ENCODE data around the gene TNIP3.

TNIP3 gene

DNA sequence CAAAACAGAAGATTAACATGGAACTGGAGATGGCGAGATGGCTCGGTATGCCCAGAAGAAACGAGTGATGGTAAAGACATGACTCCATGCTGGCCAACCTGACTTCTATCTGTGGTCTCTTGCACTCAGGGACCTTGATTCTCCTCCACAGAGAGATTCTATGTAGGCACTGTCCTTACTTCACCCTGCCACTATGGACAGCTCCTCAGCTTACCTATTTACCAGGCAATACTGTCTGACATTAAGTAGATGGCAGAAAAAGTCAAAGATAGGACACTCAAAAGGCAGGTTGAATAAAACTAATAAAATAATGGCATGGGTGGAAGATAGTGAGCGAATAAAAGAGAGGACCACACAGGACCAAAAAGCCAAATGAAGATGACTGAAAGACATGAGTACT is 56.6 kb downstream of the TNIP3 start:
- no peak overlapping the region for H3K9ac ChIP-seq (ENCODE audit: low read length)
- H3K27me3 ChIP-seq (ENCODE audit: control insufficient read depth, insufficient read depth, low read length) = no peaks in the 10 kb centered on the region
- no peaks in the 10 kb centered on the region for H3K36me3 ChIP-seq (ENCODE audit: control insufficient read depth, insufficient read depth, low read length)

DNA sequence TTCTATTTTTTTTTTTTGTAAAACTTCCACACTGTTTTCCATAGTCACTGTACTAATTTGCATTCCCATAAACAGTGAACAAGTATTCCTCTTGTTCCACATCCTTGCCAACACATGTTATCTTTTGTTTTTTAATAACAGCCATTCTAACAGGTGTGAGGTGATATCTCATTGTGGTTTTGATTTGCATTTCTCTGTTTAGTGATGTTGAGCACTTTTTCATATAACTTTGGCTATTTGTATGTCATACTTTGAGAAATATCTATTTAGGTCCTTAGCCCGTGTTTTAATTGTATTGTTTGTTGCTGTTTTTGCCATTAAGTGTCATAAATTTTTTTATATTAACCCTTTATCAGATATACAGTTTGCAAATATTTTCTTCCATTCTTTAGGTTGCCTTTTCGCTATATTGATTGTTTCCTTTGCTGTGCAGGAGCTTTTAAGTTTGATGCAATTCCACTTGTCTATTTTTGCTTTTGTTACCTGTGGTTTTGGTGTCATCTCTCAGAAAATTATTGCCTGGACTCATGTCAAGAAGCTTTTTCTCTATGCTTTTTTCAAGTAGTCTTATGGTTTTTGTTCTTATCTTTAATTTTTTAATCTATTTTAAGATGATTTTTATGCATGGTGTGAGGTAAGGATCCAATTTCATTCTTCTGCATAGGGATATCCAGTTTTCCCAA is 63.9 kb downstream of the TNIP3 start:
- H3K36me3 ChIP-seq (ENCODE audit: control insufficient read depth, insufficient read depth, low read length) = no peaks in the 10 kb centered on the region
- H3K27ac ChIP-seq (ENCODE audit: low read depth, low read length) = no peak overlapping the region
- H3K4me3 ChIP-seq (ENCODE audit: low read depth, low read length) = no peak overlapping the region
- no peaks in the 10 kb centered on the region for H3K4me1 ChIP-seq (ENCODE audit: control insufficient read depth, insufficient read depth, low read length)
- no peaks in the 10 kb centered on the region for H3K27me3 ChIP-seq (ENCODE audit: control insufficient read depth, insufficient read depth, low read length)
- no peak overlapping the region for H3K9ac ChIP-seq (ENCODE audit: low read length)
- H3K9me3 ChIP-seq (ENCODE audit: control insufficient read depth, insufficient read depth, low read depth, low read length) = no peaks in the 10 kb centered on the region

More for the DNA sequence above, 56.6 kb downstream of the TNIP3 start:
- H3K4me1 ChIP-seq (ENCODE audit: control insufficient read depth, insufficient read depth, low read length) = no peaks in the 10 kb centered on the region
- H3K27ac ChIP-seq (ENCODE audit: low read depth, low read length) = no peak overlapping the region
- no peaks in the 10 kb centered on the region for H3K9me3 ChIP-seq (ENCODE audit: control insufficient read depth, insufficient read depth, low read depth, low read length)
- H3K4me3 ChIP-seq (ENCODE audit: low read depth, low read length) = no peak overlapping the region

DNA sequence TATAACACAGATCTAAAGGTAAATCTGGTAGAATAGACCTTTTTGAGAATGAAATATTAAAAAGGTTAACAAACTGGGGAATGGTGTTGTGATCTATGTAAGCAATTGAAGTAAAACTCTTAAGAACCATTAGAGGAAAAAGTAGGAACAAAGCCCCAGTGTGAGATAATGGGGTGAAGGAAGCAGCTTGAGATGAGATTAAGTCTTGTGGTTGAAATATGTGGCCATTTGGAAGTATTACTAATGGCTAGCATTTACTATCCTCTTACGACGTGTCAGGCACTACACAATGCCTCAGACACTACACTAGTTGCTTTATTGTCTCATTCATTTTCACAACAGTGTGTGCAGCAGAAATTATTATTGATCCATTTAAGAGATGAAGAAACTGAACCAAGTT is 65.9 kb downstream of the TNIP3 start:
- H3K9me3 ChIP-seq (ENCODE audit: control insufficient read depth, insufficient read depth, low read depth, low read length) = no peaks in the 10 kb centered on the region
- H3K4me1 ChIP-seq (ENCODE audit: control insufficient read depth, insufficient read depth, low read length) = no peaks in the 10 kb centered on the region
- no peak overlapping the region for H3K27ac ChIP-seq (ENCODE audit: low read depth, low read length)
- H3K27me3 ChIP-seq (ENCODE audit: control insufficient read depth, insufficient read depth, low read length) = no peaks in the 10 kb centered on the region
- H3K36me3 ChIP-seq (ENCODE audit: control insufficient read depth, insufficient read depth, low read length) = no peaks in the 10 kb centered on the region
- H3K4me3 ChIP-seq (ENCODE audit: low read depth, low read length) = no peak overlapping the region
- no peak overlapping the region for H3K9ac ChIP-seq (ENCODE audit: low read length)

GRCh38 chr4:121096629-121097028 is 67.5 kb downstream of the TNIP3 start:
- Histone ChIP-seq H3K36me3 (ENCODE audit: control insufficient read depth, insufficient read depth, low read length) (no peaks in the 10 kb centered on the region), H3K4me1 (ENCODE audit: control insufficient read depth, insufficient read depth, low read length) (no peaks in the 10 kb centered on the region), H3K27me3 (ENCODE audit: control insufficient read depth, insufficient read depth, low read length) (no peaks in the 10 kb centered on the region), H3K9ac (ENCODE audit: low read length) (no peak overlapping the region), H3K4me3 (ENCODE audit: low read depth, low read length) (no peak overlapping the region), H3K27ac (ENCODE audit: low read depth, low read length) (no peak overlapping the region), H3K9me3 (ENCODE audit: control insufficient read depth, insufficient read depth, low read depth, low read length) (no peaks in the 10 kb centered on the region)

- H3K4me1 ChIP-seq (ENCODE audit: control insufficient read depth, insufficient read depth, low read length) = no peaks in the 10 kb centered on the region
- no peaks in the 10 kb centered on the region for H3K9me3 ChIP-seq (ENCODE audit: control insufficient read depth, insufficient read depth, low read depth, low read length)
- no peak overlapping the region for H3K27ac ChIP-seq (ENCODE audit: low read depth, low read length)
- H3K4me3 ChIP-seq (ENCODE audit: low read depth, low read length) = no peak overlapping the region
- H3K9ac ChIP-seq (ENCODE audit: low read length) = no peak overlapping the region
- no peaks in the 10 kb centered on the region for H3K27me3 ChIP-seq (ENCODE audit: control insufficient read depth, insufficient read depth, low read length)
- no peaks in the 10 kb centered on the region for H3K36me3 ChIP-seq (ENCODE audit: control insufficient read depth, insufficient read depth, low read length)
Observed at GRCh38 chr4:121096191-121096590, 67.9 kb downstream of the TNIP3 start.

DNA sequence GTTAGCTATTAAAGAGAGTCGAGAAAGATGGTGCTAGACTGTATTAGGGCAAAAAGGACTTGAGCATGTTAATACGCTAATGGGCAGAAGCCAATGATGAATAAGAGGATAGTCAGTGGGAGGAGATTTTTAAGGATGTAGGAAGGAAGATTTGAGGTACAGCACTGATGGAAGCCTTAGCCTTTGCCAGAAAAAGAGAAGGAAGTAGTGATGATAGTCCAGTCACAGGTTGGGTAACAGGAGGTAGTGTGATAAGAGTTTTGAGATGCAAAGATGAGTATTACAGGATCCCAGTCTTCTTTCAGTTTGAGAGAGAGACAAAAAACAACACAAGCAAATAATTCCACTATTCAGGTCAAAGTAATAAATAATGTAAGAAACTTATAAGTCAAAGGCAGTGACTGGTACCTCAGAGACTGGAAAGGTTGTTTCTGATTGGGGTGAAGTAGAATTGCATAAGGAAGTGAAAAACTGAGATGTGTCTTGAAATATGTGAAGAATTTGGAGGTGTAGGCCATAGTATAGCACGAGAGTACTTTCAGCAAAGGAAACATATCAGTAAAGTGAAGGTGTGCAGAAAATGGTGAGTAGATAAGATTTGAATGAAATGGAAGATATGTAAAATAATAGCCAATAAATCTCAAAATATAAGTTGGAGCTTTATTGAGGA is 69.7 kb downstream of the TNIP3 start:
- H3K4me1 ChIP-seq (ENCODE audit: control insufficient read depth, insufficient read depth, low read length) = no peaks in the 10 kb centered on the region
- no peak overlapping the region for H3K4me3 ChIP-seq (ENCODE audit: low read depth, low read length)
- no peak overlapping the region for H3K9ac ChIP-seq (ENCODE audit: low read length)
- H3K9me3 ChIP-seq (ENCODE audit: control insufficient read depth, insufficient read depth, low read depth, low read length) = no peaks in the 10 kb centered on the region
- no peaks in the 10 kb centered on the region for H3K27me3 ChIP-seq (ENCODE audit: control insufficient read depth, insufficient read depth, low read length)
- H3K27ac ChIP-seq (ENCODE audit: low read depth, low read length) = no peak overlapping the region
- H3K36me3 ChIP-seq (ENCODE audit: control insufficient read depth, insufficient read depth, low read length) = no peaks in the 10 kb centered on the region

GRCh38 chr4:121093261-121093660 is 70.9 kb downstream of the TNIP3 start:
- H3K9ac ChIP-seq (ENCODE audit: low read length) = no peak overlapping the region
- H3K27me3 ChIP-seq (ENCODE audit: control insufficient read depth, insufficient read depth, low read length) = no peaks in the 10 kb centered on the region
- no peak overlapping the region for H3K27ac ChIP-seq (ENCODE audit: low read depth, low read length)

DNA sequence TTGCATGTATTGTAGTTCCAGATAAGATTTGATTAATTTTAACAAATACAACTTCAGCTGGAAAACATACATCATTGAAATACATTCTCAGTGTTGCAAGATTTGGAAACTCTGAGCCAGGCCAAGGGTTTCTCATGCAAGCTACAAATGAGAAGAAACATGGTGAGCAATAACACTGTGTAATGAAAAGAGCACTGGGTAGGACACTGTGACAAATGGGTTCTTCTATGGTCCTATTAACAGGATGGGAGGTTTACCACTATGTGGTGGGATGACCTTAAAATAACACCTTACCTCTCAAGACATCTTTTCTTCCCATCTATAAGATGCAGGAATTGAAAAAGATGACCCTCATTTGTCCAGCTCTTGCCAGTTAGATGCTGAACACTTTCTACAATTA is 72.2 kb downstream of the TNIP3 start:
- Histone ChIP-seq H3K9me3 (ENCODE audit: control insufficient read depth, insufficient read depth, low read depth, low read length) (no peaks in the 10 kb centered on the region), H3K36me3 (ENCODE audit: control insufficient read depth, insufficient read depth, low read length) (no peaks in the 10 kb centered on the region), H3K4me1 (ENCODE audit: control insufficient read depth, insufficient read depth, low read length) (no peaks in the 10 kb centered on the region), H3K27ac (ENCODE audit: low read depth, low read length) (no peak overlapping the region), H3K9ac (ENCODE audit: low read length) (no peak overlapping the region), H3K4me3 (ENCODE audit: low read depth, low read length) (no peak overlapping the region), H3K27me3 (ENCODE audit: control insufficient read depth, insufficient read depth, low read length) (no peaks in the 10 kb centered on the region)

More at GRCh38 chr4:121093261-121093660, 70.9 kb downstream of the TNIP3 start:
- no peak overlapping the region for H3K4me3 ChIP-seq (ENCODE audit: low read depth, low read length)
- H3K9me3 ChIP-seq (ENCODE audit: control insufficient read depth, insufficient read depth, low read depth, low read length) = no peaks in the 10 kb centered on the region
- no peaks in the 10 kb centered on the region for H3K36me3 ChIP-seq (ENCODE audit: control insufficient read depth, insufficient read depth, low read length)
- H3K4me1 ChIP-seq (ENCODE audit: control insufficient read depth, insufficient read depth, low read length) = no peaks in the 10 kb centered on the region

GRCh38 chr4:121088867-121089266 is 75.3 kb downstream of the TNIP3 start:
- Histone ChIP-seq H3K9me3 (ENCODE audit: control insufficient read depth, insufficient read depth, low read depth, low read length) (no peaks in the 10 kb centered on the region), H3K27ac (ENCODE audit: low read depth, low read length) (no peak overlapping the region), H3K4me3 (ENCODE audit: low read depth, low read length) (no peak overlapping the region), H3K36me3 (ENCODE audit: control insufficient read depth, insufficient read depth, low read length) (no peaks in the 10 kb centered on the region), H3K27me3 (ENCODE audit: control insufficient read depth, insufficient read depth, low read length) (no peaks in the 10 kb centered on the region), H3K9ac (ENCODE audit: low read length) (no peak overlapping the region), H3K4me1 (ENCODE audit: control insufficient read depth, insufficient read depth, low read length) (no peaks in the 10 kb centered on the region)

All from HUES6 (cell line).